Measurements from ENCODE around the gene ADGRL1.

ADGRL1 gene

DNA sequence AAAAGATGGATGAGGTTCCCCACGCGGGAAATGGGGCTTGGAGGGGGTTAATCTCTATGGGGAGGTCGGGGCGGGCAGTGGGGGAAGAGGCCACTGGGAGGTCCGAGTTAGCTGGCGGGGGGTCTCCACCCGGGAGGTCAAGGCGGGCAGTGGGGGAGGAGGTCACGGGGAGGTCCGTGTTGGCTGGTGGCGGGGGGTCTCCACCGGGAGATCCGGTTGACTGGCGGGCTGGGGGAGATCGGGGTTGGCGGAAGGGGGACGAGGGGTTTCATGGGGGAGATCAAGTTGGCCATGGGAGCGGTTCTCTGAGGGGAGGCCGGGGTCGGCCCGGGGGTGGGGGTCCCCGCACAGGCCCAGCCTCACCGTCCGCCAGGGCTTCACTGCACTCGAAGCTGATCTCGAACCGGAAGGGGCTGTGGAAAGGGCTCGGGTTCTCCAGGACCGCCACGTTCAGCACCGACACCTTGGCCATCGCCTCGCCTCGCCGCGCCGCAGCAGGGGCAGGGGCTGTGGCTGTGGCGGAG, 69.9 kb downstream of the ADGRL1 start:
- DNase-seq: no peak

- DNase-seq: no peak
Measured at GRCh38 chr19:14135355-14135754, 70.6 kb downstream of the ADGRL1 start.

DNA sequence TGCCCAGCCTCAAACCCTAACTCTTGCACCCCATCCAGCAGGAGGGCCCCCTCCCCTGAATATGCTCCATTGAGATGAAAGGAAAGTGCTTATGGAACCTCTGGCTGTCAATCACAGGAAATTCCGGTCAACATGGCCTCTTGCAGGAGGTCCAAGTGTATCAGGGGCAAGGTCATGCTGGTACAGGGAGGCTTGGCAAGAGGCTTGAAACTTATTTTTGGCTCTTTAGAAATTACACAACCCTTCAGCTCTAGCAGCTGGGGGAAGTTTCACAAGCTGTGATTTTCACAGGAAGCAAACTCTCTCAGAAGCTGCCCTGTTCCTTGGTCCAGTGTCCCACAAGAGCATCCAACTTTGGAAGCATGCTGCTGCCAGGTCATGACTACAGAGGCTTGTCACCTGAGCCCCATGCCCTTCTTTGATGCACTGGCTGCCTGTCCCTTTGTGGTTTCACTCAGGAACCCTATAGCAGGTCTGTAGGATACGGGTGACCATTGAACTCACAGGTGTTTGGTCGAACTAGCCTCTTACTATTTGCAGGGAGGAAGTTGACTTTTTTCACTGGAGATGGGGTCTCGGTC, 78.0 kb downstream of the ADGRL1 start:
- DNase-seq: no peak

DNA sequence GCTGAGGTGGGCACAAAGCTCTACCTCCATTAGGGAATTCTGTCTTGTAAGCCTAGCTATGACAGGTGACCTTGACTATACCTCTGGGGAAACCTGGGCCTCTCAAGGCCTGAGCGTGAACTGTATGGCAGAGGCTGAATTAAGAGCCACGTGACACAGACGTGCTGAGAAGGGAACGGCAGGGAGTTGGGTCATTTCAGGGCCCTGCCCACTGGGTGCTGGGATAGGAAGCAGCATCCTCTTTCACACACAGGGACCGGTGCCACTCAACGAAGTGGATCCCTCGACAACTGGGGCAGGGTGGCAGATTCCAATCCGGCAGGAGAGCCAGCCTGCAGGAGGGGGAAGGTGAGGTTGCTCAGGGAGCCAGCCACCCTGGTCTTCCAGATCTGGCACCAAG, 78.8 kb downstream of the ADGRL1 start:
- DNase-seq: no peak

GRCh38 chr19:14122924-14123323, 83.0 kb downstream of the ADGRL1 start:
- DNase-seq: no peak

DNA sequence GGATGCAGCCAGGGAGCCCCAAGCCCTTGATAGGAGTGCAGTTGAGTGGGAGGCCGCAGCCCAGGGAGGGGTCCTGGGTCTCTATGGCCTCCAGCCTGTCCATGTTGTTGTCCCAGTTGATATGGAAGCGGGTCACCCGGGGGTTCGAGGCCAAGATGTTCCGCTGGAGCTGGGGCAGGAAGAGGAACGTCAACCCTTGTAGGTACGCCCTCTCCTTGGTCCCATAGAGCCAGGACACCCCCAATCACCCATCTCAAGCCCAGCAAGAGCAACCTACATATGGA, 85.5 kb downstream of the ADGRL1 start:
- no peak for DNase-seq

DNA sequence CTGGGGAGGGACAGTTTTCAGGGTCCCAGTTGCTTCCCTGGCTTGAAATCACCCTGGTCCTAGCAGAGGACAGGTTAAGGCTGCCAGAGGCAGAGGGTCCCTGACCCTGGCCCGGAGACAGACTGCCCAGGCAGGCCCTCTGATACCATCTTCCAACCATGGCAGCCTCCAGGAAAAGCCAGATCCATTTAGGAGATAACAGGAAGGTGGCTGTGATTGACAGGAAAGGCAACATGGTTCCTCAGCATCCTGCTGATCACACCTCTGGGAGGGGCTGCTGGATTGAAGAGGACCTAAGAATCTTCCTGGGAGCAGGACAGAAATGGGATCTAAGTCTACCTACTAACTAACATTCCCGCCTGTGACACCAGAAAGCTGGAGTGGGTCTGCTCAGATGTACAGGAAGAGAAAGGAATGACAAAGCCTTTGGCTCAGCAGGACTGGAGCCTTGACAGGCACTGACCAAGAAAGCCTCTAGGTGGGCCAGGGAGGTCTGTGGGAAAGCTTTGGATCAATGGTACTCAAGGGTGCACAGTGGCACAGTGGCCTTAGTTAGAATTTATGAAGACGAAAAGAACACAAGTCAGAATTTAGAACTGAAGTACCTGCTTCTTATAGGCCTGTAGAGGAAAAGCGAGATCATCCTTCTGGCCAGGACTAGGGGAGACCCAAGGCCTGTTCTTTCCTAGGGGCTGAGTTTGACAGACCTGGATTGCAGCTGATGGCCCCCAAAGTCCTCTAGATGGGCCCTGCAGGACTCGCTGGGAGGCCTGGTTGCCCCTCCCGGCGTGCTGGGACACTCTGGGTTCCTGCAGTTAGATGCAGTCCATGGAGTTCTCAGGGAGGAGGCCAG, 86.1 kb downstream of the ADGRL1 start:
- no peak for DNase-seq

DNA sequence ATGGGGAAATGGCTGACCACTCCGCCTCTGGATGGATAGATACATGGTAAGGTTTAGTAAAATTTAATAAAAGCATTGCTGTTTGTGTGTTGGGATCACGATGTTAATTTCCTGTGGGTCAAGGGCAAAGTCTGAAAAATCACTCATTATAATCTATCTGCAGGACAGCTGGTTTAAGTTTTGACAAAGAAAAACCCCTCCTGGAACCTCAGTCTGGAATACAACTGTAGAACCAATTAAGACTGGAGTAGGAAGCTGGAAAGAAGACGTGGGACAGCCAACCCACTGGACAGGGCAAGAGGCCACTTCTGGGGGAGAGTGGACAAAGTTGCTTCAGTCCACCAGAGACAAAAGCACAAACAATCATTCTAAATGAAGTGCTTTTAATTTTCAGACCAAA, 86.8 kb downstream of the ADGRL1 start:
- DNase-seq: no peak

DNA sequence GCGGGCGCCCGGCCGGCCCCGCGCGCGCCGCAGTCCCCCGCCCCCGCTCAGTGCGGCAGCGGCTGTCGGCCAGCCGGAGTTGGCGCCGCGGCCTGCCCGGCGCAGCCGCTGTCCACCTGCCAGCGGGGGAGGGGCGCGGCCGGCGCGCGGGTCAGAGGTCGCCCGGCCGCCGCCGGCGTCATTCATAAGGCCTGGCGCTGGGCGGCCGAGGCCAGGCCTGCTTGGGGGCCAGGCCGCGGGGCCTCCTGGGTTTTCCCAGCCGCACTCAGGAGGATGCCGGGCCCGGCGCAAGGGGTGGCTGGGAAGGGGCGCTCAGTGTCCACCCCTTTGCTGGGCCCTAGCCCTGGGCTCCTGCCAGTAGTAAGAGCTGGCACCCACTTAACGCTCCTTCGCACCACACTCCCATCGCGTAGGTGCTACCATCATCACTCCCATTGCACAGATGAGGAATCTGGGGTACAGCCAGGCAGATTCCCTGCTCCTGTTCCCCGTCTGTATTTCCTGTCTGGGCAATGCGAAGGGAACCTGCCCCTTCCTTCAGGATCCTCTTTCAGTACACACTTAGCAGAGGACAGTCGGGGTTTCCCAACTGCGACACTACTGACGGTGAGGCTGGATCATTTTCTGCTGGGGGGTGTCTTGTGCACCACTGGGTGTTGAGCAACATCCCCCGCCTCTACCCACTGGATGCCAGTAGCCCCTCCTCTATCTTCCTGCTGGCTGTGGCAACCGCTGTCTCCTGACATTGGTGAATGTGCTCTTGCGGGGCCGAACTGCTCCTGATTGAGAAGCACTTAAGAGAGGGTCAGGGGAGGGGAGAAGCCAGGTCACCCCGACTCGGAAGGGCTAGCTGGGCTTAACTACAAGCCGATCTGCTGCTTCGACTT, 87.6 kb downstream of the ADGRL1 start:
- no peak for DNase-seq

GRCh38 chr19:14117668-14118164, 88.3 kb downstream of the ADGRL1 start, which contains the start of gene PRKACA:
Gene PRKACA, minus strand, starts transcription at chr19:14117762. Its CDS starts 215 bp downstream, at chr19:14117547.
- peak; percentile 99 for DNase-seq

DNA sequence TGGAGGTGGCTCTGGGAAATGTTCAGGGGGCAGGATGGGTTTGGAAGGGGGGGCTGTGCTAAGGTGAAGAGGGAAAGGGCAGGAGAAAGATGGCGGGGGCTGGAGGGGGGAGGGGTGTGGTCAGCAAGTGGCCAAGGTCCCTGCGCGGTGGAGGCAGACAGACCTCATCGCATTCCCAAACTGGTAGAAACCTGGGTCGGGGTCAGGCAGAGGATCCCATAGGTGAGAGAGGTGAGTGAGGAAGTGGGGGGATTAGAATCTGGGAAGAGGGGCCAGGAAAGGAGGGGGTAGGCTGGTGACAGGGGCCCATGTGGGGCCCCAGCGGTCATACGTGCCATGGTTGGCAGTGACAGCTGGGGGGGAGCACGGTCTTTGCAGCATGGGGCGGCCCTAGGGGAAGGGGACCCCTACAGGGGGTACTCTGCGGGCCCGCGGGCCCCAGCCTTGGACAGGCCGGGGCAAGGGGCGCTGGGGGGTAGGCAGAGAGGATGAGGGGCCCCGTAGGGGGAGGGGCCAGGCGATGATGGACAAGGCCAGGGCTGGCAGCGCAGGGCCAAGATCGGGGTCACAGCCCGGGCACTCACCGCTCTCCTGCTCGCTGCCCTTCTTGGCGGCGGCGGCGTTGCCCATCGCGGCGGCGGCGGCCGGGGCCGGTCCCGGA, 88.9 kb downstream of the ADGRL1 start:
- no peak for DNase-seq

DNA sequence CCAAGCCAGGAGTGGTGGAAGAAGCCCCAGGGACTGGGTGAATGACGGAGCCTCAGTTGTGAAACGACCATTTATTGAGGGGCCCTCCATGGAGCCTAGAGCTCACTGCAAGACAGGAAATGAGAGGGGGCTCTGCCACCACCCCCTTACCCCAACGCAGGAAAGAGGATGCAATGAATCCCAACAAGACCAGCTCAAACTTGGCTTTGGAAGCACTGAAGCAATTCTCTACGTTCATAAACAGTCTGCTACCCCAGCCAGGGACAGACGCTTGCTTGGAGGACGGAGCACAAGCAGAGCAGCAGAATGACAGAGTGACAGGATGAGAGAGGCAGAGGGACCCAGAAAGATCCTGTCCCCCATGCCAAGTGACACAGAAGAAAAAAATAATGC, 89.4 kb downstream of the ADGRL1 start:
- no peak for DNase-seq

DNA sequence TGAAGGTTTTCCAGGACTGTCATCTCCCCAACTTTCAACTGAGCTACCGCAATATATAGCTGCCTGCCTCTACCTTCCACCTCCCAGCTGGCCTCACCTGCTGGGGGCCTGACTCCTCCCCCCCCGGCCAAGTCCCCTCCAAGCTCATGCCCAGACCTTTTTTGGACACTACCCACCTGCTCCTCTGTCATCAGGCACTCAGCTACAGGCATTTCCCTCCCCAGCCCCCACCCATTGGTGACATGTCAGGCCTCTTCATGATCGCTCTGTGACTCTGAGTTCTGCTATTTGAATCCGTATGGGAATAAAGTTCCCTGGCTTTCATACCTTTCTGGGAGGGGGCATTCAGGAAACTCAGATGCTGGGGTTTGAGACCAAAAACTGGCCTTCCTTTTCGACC, 90.2 kb downstream of the ADGRL1 start:
- DNase-seq: no peak

GRCh38 chr19:14114854-14115253, 91.1 kb downstream of the ADGRL1 start:
- no peak for DNase-seq

DNA sequence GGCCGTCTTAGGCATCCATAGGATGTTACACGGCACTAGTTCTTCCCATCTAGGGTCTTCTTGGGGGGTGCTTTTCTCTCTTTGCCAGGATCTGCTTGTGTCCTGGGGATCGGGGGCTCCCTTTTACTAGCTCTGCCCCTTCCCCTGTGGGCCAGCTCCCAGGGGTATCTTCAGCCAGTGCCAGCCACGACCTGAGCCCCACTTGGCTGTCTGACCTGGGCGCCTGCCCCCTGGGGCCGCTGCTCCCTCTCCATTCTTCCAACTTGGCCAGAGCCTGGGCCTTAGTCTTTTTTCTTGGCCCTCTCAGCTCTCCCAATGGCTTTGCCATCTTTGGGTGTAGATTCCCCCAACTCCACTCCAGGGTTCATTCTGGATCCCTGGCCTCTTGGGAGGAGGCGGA, 91.5 kb downstream of the ADGRL1 start:
- DNase-seq: no peak

DNA sequence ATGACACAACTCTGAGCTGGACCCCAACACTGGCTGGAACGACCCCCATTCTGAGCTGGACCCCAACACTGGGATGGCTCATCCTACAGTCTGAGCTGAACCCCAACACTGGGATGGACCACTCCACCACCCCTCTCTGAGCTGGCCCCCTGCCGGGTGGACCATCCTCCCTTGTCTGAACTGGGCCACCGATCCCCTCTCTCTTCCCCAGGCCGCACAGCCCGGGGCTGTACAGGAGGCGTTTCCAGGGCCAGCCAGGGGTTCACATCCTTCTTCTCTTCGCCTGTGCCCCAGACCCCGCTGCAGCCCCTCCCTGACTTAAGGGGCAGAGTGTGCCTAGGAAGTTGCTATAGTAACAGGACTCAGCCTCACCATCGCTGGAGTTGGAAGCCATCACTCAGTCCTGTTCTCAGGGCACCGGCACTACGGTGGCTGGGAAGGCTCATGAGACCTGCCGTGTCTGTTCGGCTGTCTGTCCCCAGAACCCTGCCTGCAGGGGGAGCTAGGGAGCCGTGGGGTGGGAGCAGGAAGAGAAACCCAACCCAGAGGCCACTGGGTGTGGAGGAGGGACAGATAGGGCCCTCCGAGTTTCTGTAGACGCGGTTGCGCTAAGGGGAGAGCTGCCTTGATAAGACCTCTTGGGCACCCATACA, 92.1 kb downstream of the ADGRL1 start:
- DNase-seq: no peak

GRCh38 chr19:14112809-14113385, 93.1 kb downstream of the ADGRL1 start:
- DNase-seq: no peak

DNA sequence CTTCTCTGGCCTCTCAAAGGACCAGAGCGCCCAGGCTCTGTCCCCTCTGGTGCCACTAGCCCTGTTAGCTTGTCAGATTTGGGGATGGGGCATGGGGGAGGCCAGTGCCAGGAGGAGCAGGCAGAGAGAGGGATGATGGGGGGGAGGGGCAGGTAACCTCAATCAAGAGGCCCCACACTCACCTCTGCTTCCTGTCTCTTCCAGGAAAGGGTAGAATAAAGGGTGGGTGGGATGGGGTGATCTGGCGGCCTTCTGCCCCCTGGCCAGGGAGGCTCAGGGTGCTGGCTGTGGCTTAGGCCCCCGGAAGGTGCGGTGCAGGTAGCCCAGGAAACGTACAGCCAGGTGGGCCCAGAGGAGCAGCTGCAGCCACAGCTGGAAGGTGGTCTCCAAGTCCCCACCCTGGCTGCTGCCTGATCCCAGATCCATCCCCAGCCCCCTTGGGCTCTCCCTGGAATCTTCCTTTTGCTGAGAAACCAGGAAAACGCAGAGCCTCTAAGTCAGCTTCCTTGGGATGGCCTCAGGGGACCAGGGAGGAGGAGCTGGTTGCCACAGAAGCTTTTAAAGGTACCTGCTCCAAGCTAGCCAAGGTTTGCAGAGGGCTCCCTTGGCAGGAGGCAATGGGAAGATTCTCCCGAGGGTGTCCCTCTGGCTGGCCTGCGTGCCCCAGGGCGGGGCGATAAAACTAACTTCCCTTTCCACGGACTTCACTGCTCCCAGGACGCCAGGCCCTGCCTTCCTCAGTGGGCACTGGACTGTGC, 93.7 kb downstream of the ADGRL1 start:
- DNase-seq: no peak

- no peak for DNase-seq
Measured at GRCh38 chr19:14111486-14111885, 94.5 kb downstream of the ADGRL1 start.

GRCh38 chr19:14110650-14111049, 95.3 kb downstream of the ADGRL1 start:
- DNase-seq: no peak

Measured in activated CD4-positive, alpha-beta T cell treated with anti-CD3 and anti-CD28 coated beads for 1 hour (primary cell).